ENCODE measurements around the gene PAX5.

Gene PAX5

GRCh38 chr9:37011530-37011929, 22.5 kb downstream of the PAX5 start:
- no peak for DNase-seq

GRCh38 chr9:37010976-37011375, 23.1 kb downstream of the PAX5 start:
- no peak for DNase-seq

GRCh38 chr9:37010180-37010579, 23.9 kb downstream of the PAX5 start:
- DNase-seq = no peak

DNA sequence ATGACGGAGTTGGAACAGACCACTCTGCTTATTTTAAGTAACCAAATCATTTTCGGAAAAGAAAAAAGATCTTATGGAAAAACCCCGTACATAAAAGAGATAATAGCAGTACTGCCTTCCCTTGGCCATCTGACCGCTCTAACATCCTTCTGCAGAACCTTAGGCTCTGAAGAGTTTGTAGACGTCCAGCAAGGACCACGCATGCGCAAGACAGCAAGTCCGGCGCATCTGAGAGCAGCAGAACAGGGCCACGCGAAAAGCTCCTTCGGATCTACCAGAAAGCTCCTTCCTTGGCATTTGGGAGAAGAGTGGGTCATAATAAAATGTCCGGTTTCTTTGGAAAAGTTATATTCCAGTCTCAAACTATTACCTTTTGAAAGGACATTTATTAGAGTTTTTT, 26.8 kb downstream of the PAX5 start:
- no peak for DNase-seq

DNA sequence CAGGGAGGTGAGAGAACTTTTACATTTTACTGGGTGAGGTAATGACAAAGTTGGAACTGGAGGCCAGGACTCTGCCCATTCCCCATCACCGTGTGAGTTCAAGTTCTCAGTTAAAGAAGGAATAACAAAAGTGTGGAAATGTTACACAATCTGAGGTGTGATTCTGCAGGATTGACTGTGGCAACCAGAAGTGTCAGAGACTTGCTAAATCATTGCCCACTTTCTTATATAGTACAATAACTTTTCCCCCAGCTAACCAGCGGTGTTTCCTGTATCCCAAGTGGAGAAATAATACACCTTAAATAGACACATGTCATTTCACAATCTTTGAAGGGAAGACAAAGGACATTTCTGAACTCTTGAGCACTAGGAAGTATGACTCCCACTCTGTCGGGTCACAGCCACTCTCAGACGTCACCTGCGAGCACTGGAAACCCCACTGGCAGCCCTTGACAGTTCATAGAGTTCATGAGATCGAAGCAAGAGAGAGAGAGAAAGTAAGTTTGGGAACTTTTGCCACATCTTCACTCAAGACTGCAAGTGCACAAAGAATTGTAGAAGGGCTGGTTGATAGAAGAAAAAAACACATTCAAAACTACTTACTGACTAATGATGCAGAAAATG, 28.4 kb downstream of the PAX5 start:
- DNase-seq = no peak

DNA sequence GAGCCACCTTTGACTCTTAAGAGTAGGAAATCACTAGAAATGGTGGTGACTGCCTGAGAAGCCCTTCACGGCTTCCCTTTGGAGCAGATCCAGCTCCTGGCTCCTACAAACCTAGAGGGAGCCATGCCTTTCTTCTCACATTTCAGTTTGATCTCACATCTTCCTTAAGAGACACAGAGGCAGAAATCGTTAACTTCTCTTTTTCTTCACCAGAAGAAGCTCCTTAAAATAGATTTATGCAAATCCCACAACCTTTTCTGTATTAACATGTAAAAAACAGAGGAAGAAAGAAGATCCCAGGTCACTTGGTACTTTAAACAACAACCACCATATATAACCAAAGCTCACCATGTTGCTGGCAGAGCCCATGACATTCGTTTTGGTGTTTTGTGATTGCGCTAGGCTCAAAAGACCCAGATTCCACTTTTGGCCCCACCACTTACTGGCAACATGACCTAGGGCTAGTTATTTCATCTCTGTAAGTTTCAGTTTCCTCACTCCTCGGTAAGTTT, 29.6 kb downstream of the PAX5 start:
- no peak for DNase-seq

GRCh38 chr9:37002413-37003217, 31.5 kb downstream of the PAX5 start:
- no peak for DNase-seq

DNA sequence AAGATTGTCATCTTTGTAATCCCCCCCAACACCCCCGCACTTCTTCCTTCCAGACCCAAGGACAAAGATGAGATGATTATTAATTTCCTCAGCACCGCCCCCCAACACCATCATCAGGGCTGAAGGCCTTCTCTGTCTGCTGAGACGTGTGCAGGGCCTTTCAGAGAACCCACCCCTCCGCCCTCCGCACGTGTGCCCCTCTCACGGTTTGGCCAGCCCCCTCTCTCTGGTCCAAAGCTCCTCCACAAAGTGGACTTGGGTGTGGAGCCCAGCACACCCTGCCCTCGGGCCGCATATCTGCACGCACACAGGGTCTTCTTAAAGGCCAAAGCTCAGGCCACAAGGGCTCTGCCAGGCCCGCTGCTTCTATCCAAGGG, 32.0 kb downstream of the PAX5 start:
- DNase-seq = no peak

DNA sequence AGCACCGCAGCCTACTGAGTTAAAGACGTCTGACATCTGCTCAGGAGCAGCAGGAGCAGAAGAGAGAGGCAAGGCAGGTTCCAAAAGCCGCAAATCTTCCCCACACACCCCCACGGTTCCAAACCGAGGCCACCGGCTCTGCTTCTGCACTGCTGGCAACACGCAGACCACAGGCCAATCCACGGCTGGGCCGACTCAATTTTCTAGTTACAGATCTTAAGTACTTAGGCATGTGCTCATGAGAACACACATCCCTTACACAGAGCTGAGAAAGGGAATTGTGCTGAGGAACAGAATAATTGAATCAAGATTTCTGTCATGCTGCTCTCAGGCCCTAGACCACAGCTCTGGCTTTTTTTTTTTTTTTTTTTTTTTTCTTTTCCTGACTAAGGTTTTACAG, 32.6 kb downstream of the PAX5 start:
- no peak for DNase-seq

DNA sequence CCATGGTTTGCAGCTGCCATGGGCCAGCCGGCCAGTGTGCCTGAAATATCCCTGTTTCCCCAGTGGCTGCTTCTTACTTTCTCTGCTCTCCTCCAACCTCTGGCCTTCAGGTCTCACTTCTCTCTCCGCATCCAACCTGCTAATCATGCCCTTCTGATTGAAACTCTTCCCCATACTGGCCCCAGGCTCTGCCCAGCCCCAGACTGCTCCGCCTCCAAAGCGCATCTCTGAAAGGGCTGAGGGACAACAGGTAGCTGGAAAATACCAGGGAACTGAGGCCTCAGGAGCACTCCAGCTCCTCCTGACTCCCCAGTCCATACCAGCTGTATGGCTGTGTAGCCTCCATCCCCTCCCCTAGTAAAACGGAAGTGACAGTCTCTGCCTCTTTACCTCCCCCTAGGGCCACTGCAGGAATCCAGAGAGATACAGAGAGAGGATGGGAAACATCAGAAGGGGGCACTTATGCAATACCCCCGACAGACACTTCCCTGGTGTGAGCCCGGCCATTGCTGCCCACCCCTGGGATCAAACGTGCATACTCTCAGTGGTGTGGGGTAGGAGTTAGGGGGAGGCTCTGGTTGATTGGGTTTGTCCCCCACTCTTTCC, 34.2 kb downstream of the PAX5 start:
- DNase-seq = no peak

- DNase-seq = no peak
Measured at GRCh38 chr9:36997414-36997813, 36.7 kb downstream of the PAX5 start.

- no peak for DNase-seq
Measured at GRCh38 chr9:36996706-36997086, 37.4 kb downstream of the PAX5 start.

DNA sequence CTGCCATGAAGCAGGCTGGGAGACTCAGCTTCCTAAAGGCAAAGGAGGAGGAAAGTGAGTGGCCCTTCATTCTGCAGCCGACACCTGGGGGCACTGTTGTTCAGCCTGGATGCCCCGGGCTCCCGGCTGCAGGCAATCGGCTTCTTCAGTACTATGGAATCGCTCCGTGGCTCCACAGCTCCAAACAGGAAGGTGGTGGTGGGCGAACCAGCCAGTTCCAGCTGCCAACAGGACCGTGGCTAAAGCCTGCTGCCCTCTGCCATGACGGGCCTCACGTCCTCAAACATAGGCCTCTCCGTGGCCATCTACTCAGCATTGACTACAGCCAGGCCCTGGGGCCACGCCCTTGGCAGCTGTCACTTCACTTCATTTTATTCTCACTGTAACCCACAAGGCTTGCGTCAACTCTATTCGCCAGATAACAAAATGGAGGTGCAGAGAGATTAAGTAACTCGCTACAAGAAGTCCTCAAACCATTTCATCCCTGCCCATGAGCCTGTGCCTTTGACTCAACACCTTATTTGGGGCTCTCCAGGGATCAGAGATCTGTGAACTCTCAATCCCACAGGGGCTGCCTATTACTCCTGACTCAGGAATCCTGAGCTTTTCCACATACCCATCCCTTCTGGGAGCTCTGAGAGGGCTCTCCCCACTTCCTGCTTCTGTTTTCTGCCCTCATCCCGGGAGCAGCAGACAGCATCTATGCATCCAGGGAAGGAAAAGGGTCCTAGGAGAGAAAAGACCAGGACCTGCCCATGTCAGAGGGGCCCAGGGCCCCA, 38.0 kb downstream of the PAX5 start:
- DNase-seq = peak; percentile 39

DNA sequence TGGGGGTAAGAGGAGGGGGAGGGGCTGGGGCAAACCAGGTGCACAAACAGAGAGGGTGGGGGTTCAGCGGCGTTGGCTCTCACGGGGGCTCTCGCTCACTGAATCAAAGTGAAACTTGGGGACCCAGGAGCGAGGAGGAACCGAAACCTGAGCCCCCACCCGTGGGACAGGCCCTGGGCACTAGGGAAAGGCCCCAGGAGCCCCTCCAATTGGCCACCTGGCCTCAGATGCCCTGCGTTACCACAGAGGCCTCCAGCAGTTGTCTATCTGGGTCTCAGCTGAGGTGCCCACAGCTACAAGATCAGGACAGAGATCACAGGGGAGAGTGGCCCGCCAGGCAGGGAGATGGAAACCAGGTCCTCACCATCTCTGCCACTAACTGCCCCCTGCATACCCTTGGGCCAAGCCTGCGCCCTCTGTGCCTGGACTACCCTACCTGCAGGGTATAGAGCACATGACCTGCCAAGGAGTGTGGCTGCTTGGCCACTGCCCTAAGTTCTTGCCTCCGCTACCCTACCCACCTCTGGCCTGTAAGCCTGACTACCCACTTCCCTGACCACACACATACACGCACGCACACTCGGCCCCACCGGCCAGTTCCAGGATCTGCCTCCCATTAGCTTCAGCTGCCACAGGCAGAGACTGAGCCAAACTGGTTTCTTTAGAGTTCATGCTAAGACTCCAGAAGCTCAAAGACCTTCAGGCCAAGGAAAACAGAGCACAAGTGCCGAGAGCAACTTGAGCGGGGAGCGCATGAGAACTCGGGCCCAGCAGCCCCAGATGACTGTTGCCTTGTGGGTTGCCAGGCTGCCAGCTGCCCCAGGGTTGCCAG, 39.9 kb downstream of the PAX5 start:
- DNase-seq = no peak

- DNase-seq = no peak
Measured at GRCh38 chr9:36992501-36993316, 41.4 kb downstream of the PAX5 start.

GRCh38 chr9:36991516-36992134, 42.4 kb downstream of the PAX5 start:
- DNase-seq = no peak

GRCh38 chr9:36988848-36989247, 45.2 kb downstream of the PAX5 start:
- no peak for DNase-seq

DNA sequence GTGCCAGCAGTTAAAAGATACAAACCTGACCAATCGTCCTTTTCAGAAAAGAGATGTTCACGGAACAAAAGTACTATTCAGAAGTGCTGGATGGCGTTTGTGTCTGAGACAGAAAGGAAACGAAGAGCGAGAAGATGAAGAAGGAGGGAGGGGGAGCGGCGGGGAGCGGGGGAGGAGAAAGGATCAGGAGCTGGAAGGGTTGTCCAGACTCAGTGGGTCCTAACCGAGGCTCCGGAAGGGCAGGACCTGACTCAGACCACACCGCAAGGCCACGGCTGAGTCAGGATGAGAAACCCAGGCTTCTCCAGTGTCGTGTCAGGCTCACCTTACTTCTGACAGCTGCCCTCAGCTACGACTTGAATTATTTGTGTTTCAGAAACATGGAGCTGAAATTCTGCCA, 46.2 kb downstream of the PAX5 start:
- no peak for DNase-seq

DNA sequence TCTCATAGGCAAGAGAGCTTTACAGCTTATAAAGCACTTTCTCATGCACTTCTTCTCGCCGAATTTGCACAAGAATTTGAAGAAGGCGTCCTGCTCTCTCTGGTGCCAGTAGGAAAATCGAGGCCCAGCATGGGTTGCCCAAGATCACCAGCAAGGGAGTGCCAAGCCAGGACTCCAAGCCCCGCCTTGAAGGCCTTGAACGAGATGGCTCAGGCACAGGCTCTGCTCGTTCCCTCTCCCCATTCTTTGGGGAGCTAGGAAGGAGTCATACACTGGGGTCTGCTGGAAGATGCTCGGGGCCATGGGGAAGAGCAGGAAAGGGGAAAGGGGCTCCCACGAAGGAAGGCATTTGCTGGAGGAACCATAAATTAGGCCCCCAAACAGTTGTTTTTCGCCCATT, 46.7 kb downstream of the PAX5 start:
- DNase-seq = no peak

- no peak for DNase-seq
Measured at GRCh38 chr9:36986468-36987408, 47.3 kb downstream of the PAX5 start.
